ENCODE data around the gene ERG. TPM values are rescaled to one million over a fixed set of nuclear protein-coding genes. Genes with fewer than 3 reads are reported as not detected.

The ERG gene
- total and polyA plus RNA-seq, 9 of the 15 experiments (the other 6 are each of a cell fraction or from before 2014, with no cell fraction given): 0.06 TPM; not detected in 8

GRCh38 chr21:38379147-38379546 lies 119.1 kb downstream of the ERG start:
- CTCF ChIA-PET (ENCODE audit: low intra/inter-chr PET ratio): no interaction called here
- Histone ChIP-seq H3K9me3 (replicated peaks; ENCODE audit: control insufficient read depth, insufficient read depth, low read depth, low read length) (no peaks in the 10 kb centered on the region), H3K27ac (ENCODE audit: extremely low read depth, low read depth, low read length) (no peak overlapping the region), H3K4me3 (no peak overlapping the region), H3K9me1 (ENCODE audit: control insufficient read depth, insufficient read depth, low read length) (no peaks in the 10 kb centered on the region), H2AFZ (ENCODE audit: low read depth, low read length) (no peak overlapping the region), H3K36me3 (ENCODE audit: control insufficient read depth, insufficient read depth, low read length) (no peaks in the 10 kb centered on the region), H3K79me2 (ENCODE audit: control insufficient read depth, insufficient read depth, low read length) (no peaks in the 10 kb centered on the region), H3K9ac (ENCODE audit: insufficient read depth in 1 of 2, low read depth in 2 of 2, low read length in 2 of 2) (no peak overlapping the region), H3K4me1 (replicated peaks in 1 of 2; ENCODE audit: control insufficient read depth in 2 of 2, insufficient read depth in 2 of 2, low read length in 2 of 2) (no peaks in the 10 kb centered on the region), H3K4me2 (ENCODE audit: insufficient read depth, low read length) (no peak overlapping the region), H3K27me3 (ENCODE audit: control insufficient read depth in 2 of 2, insufficient read depth in 2 of 2, low read length in 2 of 2) (peaks cover 22 to 32% of the 10 kb centered on the region in 2 experiments; a peak in 4 of 5 replicates), H4K20me1 (replicated peaks; ENCODE audit: control insufficient read depth, insufficient read depth, low read length) (no peaks in the 10 kb centered on the region; the same call in 1 of the 2 replicates)
- TF ChIP-seq ZNF584 (CRISPR knock-in tag; IDR thresholded peaks at IDR 0.05; ENCODE audit: low read depth) (no peak), ZNF609 (CRISPR knock-in tag; IDR thresholded peaks at IDR 0.05; ENCODE audit: borderline replicate concordance) (no peak), GATA2 (CRISPR knock-in tag; IDR thresholded peaks at IDR 0.05) (no peak), EWSR1 (IDR thresholded peaks at IDR 0.05; ENCODE audit: borderline replicate concordance, low read depth, partially characterized antibody) (no peak), MITF (IDR thresholded peaks at IDR 0.05) (no peak), GATAD2B (IDR thresholded peaks at IDR 0.05; ENCODE audit: borderline replicate concordance) (no peak), IRF2 (CRISPR knock-in tag; IDR thresholded peaks at IDR 0.05) (no peak), ZBTB7A (IDR thresholded peaks at IDR 0.05; ENCODE audit: borderline replicate concordance, control insufficient read depth, low read depth, low read length) (no peak), RB1 (IDR thresholded peaks at IDR 0.05; ENCODE audit: low read depth) (no peak), RBM22 (IDR thresholded peaks at IDR 0.05; ENCODE audit: low read depth, low read length, poor library complexity, severe bottlenecking) (no peak), PHB (CRISPR knock-in tag; IDR thresholded peaks at IDR 0.05) (no peak), HLTF (IDR thresholded peaks at IDR 0.05) (no peak)
- DNase-seq (ENCODE audit: extremely low read depth in 1 of 4, low spot score in 3 of 4) (no peak), FAIRE-seq (no peak), ATAC-seq (no peak)
- intact Hi-C loops (cut with micrococcal nuclease): no loop called here
- in situ Hi-C loops (cut with MboI): no loop called here
- POLR2A ChIA-PET: no interaction called here
- WGBS (ENCODE audit: insufficient coverage, low coverage, missing lambda C conversion rate): 0% methylated on average over 3 of the region's 3 CpGs
- BruUV-seq (replicated peaks): no TSS peak
